Type B pancreatic cell (in vitro differentiated cells): ENCODE measurements around the gene FRAS1. TPM values are rescaled to one million over a fixed set of nuclear protein-coding genes. Genes with fewer than 3 reads are reported as not detected.
A peak's percentile ranks its signal among the peaks of the same experiment; 100 is the strongest.

Experiments used
- DNase-seq: peaks from one replicate; pipeline ENCODE4 v3.0.0; 2021; ENCODE audit warnings: mixed read lengths; ENCODE audit not compliant: unreplicated experiment; ENCODE audit errors: extremely low spot score
- H3K27ac Mint-ChIP-seq: 2 replicates; pipeline ENCODE4 v1.8.0; 2021; ENCODE audit warnings: mild to moderate bottlenecking, mixed read lengths
- H3K27me3 Mint-ChIP-seq: 2 replicates; pipeline ENCODE4 v1.8.0; 2021; ENCODE audit warnings: mixed read lengths
- H3K36me3 Mint-ChIP-seq: 2 replicates; pipeline ENCODE4 v1.8.0; 2021; ENCODE audit warnings: mixed read lengths
- H3K4me1 Mint-ChIP-seq: one replicate; pipeline ENCODE4 v1.8.0; 2021; ENCODE audit warnings: mixed read lengths; ENCODE audit not compliant: unreplicated experiment
- H3K4me3 Mint-ChIP-seq: 2 replicates; pipeline ENCODE4 v1.8.0; 2021; ENCODE audit warnings: mild to moderate bottlenecking, mixed read lengths
- H3K9me3 Mint-ChIP-seq: 2 replicates; pipeline ENCODE4 v1.8.0; 2021; ENCODE audit warnings: mixed read lengths
- total RNA-seq: library from RNA; stranded (reverse); gene quantifications from 2 replicates; pipeline ENCODE4 v1.2.1, GENCODE V29; 2021; ENCODE audit warnings: low replicate concordance
- TF ChIP-seq, protein P1 (sequence below): fragments of 200-600 bp; sonication (generic); conservative IDR thresholded peaks from 2 replicates; pipeline ENCODE4 v1.5.0; 2021; ENCODE audit warnings: antibody characterized with exemption, mild to moderate bottlenecking

The FRAS1 gene
- total RNA-seq, 1 donor from 2014 or later, result 37.7 TPM

DNA sequence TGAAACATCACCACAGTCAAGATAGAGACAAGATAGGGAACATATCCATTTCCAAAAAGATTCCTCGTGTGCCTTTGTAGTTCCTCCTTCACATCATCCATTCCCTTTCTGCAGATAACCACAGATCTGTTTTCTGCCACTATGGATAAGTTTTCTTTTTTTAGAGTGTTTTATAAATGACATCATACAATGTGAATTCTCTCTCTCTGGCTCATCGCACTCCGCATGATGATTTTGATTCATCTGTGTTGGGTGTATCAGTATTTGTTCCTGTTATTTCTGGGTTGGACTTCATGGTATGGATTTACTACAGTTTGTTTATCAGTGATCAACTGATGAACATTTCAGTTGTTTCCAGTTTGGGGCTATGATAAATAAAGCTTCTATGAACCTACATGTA lies 471.2 kb downstream of the FRAS1 start:
- H3K27ac Mint-ChIP-seq, result no peak overlapping the region
- H3K4me3 Mint-ChIP-seq, result no peak overlapping the region
- TF ChIP-seq, protein P1, sequence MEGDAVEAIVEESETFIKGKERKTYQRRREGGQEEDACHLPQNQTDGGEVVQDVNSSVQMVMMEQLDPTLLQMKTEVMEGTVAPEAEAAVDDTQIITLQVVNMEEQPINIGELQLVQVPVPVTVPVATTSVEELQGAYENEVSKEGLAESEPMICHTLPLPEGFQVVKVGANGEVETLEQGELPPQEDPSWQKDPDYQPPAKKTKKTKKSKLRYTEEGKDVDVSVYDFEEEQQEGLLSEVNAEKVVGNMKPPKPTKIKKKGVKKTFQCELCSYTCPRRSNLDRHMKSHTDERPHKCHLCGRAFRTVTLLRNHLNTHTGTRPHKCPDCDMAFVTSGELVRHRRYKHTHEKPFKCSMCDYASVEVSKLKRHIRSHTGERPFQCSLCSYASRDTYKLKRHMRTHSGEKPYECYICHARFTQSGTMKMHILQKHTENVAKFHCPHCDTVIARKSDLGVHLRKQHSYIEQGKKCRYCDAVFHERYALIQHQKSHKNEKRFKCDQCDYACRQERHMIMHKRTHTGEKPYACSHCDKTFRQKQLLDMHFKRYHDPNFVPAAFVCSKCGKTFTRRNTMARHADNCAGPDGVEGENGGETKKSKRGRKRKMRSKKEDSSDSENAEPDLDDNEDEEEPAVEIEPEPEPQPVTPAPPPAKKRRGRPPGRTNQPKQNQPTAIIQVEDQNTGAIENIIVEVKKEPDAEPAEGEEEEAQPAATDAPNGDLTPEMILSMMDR, result no peak
- peaks cover 4% of the 10 kb centered on the region for H3K9me3 Mint-ChIP-seq
- no peak for DNase-seq
- no peaks in the 10 kb centered on the region for H3K27me3 Mint-ChIP-seq
- H3K4me1 Mint-ChIP-seq, result no peaks in the 10 kb centered on the region
- H3K36me3 Mint-ChIP-seq, result peaks cover 17% of the 10 kb centered on the region

DNA sequence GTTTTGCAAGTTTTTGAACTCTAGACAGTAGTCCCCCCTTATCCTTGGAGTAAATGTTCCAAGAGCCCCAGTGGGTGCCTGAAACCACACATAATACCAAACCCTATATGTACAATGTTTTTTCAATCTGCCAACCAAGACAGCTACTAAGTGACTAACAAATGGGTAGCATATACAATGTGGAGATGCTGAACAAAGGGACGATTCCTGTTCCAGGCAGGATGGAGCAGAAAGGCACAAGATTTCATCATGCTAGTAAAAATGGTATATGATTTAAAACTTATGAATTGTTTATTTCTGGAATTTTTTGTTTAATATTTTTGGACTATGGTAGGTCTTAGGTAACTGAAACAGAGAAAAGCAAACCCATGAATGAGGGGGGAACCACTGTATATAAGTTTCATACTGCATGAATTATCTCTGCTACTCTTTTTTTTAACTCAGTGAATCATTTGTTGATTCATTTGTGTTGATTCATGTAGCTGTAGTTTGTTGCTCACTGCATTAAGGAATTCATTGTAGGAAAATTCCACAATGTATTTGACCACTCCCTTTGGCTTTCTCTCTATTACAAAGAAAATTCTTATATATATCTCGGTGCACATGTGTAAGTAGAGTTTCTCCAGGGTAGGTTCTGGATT lies 472.6 kb downstream of the FRAS1 start:
- no peak for DNase-seq
- TF ChIP-seq, protein P1, result no peak
- Mint-ChIP-seq H3K27me3 (no peaks in the 10 kb centered on the region), H3K36me3 (peaks cover 6% of the 10 kb centered on the region), H3K9me3 (peaks cover 4% of the 10 kb centered on the region), H3K4me3 (no peak overlapping the region), H3K4me1 (peaks cover 5% of the 10 kb centered on the region), H3K27ac (no peak overlapping the region)

DNA sequence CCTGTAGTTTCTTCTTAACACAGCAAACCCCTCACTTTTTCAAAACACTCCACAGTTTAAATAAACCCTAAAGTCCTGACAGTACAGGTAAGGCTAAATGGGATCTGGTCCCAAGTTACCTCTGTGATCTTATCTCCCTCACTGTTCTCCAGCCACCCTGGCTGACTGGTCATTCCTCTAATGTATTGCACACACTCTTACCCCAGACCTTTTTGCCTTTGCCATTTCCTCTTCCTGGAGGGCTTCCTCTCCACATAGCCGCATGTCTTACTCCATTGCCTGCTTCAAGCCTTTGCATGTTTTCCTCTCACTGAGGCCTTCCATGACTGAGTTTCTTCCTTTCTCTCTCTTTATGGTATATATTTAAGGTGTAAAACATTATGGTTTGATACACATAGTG lies 474.9 kb downstream of the FRAS1 start:
- H3K27me3 Mint-ChIP-seq, result no peaks in the 10 kb centered on the region
- no peak overlapping the region for H3K27ac Mint-ChIP-seq
- TF ChIP-seq, protein P1, result no peak
- H3K9me3 Mint-ChIP-seq, result peaks cover 4% of the 10 kb centered on the region
- H3K36me3 Mint-ChIP-seq, result peaks cover 10% of the 10 kb centered on the region
- H3K4me3 Mint-ChIP-seq, result no peak overlapping the region
- no peak for DNase-seq
- H3K4me1 Mint-ChIP-seq, result peaks cover 5% of the 10 kb centered on the region

DNA sequence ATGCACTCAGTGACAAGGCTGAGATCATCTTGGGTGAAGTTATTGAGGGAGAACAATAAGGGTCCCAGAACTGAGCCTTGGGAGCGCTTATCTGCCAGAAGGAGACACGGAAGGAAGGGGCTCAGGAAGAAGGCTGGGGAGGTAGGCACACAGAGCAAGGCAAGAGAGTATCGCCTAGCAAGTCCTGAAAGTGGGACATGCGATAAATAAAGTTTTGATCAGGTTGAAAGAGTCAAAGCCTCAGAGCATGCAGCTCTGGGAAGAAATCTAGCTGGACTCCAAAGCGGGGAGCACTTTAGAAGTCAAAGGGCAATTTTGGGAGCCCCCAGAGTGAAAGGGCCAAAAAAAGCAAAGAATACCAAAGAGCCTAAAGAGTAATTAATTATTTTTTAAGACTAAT lies 476.7 kb downstream of the FRAS1 start:
- TF ChIP-seq, protein P1, result no peak
- H3K4me3 Mint-ChIP-seq, result no peak overlapping the region
- H3K27ac Mint-ChIP-seq, result peak overlapping the region; percentile 10
- no peak for DNase-seq
- peaks cover 14% of the 10 kb centered on the region for H3K36me3 Mint-ChIP-seq
- no peaks in the 10 kb centered on the region for H3K27me3 Mint-ChIP-seq
- H3K9me3 Mint-ChIP-seq, result peaks cover 4% of the 10 kb centered on the region
- peaks cover 5% of the 10 kb centered on the region for H3K4me1 Mint-ChIP-seq

DNA sequence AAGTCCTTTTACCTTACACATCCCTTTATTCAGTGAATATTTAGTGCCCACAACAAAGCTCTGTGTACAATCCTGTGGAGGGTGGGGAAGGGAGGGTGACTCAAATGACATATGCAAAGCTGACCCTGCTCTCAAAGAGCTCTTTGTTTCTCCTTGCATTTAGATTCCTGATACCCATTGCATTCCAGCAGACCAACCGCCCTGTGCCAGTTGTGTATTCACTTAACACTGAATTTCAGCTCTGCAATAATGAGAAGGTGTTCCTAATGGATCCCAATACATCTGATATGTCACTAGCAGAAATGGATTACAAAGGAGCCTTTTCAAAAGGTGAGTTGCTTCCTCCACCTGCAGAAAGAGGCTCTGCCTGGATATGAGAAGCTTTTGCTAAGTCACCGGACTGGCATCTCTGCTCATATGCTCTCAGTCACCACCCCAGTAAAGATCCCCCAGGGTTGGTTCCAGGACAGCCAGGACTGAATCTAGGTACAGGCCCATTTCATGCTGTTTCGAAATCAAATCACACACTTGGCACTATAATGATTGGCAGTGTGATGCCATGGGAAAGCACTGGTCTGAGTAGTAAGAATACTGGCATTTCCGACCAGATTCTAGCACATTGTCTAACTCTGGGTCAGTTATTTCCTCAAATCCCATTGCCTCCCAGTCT lies 477.3 kb downstream of the FRAS1 start:
- Mint-ChIP-seq H3K4me1 (peaks cover 5% of the 10 kb centered on the region), H3K27ac (no peak overlapping the region), H3K9me3 (peaks cover 4% of the 10 kb centered on the region), H3K27me3 (no peaks in the 10 kb centered on the region), H3K36me3 (peaks cover 15% of the 10 kb centered on the region), H3K4me3 (no peak overlapping the region)
- TF ChIP-seq, protein P1, result no peak
- DNase-seq, result no peak
